Head of caudate nucleus (tissue), 42 donors: Measurements from ENCODE around the gene GRM3.

Experiments used
- DNase-seq, 42 donors: peaks; one replicate each; pipeline versions ENCODE4 v3.0.0 to v3.0.0-alpha.2; 2020 to 2021; ENCODE audit warnings: mixed read lengths in 7 of 42
- intact Hi-C: fragments of 100-400 bp; cut with DNase I; formaldehyde crosslinking; loops from one replicate; pipeline ENCODE4 v1.15.0; 2022

The GRM3 gene

GRCh38 chr7:86775203-86775602 is 131.5 kb downstream of the GRM3 start:
- intact Hi-C loops = no loop called here
- no peak for DNase-seq

DNA sequence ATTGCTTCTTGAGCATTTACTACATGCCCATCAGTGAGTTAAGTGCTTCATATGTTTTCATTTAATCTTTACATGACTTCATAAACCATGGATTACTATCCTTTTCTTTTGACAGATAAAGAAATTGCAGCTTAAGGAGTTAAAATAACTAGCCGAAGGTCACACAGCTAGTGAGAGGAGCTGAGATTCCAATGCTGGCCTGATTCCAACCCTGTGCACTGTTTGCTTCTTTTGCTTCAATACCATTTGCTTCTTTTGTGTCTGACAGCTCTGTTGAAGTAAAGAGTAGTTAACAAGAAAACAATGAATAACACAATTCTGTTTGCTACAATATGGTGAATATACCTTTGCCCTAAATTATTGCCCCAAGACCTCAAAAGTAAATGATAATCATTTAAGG is 132.4 kb downstream of the GRM3 start:
- peak in 13 of 42 donors; percentile 17 to 74 (median 34) for DNase-seq
- intact Hi-C loops = no loop called here

- intact Hi-C loops = no loop called here
- no peak for DNase-seq
Measured at GRCh38 chr7:86778271-86778670, 134.6 kb downstream of the GRM3 start.

- DNase-seq = no peak
- intact Hi-C loops = no loop called here
Measured at GRCh38 chr7:86784765-86785164, 141.1 kb downstream of the GRM3 start.

DNA sequence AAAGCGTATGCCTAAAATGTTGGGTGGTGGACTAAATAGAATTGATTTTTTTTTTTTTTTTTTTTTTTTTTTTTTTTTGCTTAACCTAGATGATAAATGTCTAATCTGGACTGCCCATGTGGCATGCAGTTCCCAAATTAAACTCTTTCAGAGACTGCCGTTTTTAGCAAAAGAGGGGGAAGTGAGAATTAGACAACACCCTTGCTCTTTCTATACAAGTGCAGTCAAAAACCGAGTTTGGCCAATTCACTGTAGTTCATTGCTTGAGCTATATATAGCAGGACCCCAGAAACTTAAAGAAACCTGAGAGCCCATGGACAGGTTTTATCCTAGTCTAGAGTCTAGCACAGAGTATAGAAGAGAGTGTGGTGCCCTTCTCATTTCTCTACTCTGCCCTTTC is 141.9 kb downstream of the GRM3 start:
- intact Hi-C loops = no loop called here
- DNase-seq = peak in 1 of 42 donors; percentile 44

DNA sequence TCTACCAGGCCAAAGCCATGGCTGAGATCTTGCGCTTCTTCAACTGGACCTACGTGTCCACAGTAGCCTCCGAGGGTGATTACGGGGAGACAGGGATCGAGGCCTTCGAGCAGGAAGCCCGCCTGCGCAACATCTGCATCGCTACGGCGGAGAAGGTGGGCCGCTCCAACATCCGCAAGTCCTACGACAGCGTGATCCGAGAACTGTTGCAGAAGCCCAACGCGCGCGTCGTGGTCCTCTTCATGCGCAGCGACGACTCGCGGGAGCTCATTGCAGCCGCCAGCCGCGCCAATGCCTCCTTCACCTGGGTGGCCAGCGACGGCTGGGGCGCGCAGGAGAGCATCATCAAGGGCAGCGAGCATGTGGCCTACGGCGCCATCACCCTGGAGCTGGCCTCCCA is 142.7 kb downstream of the GRM3 start:
- DNase-seq = no peak
- intact Hi-C loops = no loop called here

DNA sequence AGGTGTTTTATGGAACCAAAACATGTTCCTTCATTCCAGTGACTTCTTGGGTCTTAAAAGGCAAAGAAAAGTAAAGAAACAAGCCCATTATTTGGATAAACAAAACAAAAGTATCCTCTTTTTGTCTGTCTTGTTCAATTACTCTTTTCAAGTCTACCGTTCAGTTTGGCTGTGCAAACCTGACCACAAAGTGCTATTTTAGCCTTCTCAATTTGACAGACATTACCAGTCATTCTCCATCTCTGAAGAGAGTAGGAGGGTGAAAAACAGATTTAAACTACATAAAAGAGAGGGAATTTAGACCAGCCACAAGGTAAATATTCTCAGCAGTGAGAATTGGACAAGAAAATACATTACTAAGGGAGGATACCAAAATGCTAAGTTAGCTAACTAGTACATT is 145.2 kb downstream of the GRM3 start:
- intact Hi-C loops = no loop called here
- DNase-seq = no peak

DNA sequence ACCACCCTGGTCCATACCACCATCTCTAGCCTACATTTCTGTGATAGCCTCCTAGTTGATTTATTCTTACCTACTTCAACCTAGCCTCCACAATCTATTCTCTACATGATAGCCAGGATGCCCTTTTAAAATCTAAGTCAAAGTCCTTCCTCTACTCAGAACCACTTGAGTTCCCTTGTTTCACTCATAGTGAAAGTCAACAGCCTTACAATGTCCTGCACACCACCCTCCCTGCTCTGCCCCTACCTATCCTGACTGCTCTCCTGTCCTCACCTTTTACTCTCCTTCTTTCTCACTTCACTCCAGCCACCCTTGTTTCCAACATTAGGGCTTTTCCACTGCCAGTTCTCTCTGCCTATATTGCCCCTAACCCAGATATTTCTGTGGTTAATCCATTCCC is 146.7 kb downstream of the GRM3 start:
- intact Hi-C loops = no loop called here
- DNase-seq = no peak

DNA sequence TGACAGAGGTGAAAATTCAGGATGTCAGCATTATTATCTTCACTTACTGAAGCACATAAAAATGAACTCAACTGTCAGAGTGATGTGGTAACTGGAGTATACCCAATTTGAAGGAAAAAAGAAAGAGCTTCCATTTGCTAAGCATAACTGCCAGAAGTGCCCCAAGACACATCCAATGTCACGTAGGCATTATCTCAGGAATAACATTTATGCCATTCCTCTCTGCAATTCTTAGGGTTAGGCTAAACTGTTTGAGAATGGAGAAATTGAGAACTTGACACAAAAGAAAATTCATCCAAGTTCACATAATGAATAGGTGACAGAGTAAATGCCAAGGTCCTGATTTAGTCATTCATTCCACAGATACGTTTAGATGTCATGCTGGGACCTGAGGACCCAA is 148.6 kb downstream of the GRM3 start:
- DNase-seq = no peak
- intact Hi-C loops = no loop called here

DNA sequence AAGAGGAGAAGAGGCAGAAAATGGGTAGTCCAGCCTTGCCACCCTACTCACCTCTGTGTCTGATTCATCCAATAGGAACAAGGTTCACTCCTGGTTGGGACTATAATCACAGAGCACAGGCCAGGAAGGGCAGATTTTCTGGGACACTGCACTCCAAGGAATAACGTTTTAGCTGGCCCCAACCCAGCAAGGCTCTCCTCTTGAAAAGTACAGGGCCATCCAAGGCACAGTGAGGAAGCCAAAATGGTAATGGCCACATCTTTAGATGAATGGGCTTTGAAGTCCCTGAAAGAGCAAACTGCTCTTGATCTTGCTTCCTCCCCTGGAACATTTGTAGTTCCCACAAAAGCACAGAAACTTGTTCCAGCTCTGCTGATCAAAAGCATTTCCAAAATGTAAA is 149.4 kb downstream of the GRM3 start:
- peak in 10 of 42 donors; percentile 7 to 63 (median 33) for DNase-seq
- intact Hi-C loops = no loop called here

DNA sequence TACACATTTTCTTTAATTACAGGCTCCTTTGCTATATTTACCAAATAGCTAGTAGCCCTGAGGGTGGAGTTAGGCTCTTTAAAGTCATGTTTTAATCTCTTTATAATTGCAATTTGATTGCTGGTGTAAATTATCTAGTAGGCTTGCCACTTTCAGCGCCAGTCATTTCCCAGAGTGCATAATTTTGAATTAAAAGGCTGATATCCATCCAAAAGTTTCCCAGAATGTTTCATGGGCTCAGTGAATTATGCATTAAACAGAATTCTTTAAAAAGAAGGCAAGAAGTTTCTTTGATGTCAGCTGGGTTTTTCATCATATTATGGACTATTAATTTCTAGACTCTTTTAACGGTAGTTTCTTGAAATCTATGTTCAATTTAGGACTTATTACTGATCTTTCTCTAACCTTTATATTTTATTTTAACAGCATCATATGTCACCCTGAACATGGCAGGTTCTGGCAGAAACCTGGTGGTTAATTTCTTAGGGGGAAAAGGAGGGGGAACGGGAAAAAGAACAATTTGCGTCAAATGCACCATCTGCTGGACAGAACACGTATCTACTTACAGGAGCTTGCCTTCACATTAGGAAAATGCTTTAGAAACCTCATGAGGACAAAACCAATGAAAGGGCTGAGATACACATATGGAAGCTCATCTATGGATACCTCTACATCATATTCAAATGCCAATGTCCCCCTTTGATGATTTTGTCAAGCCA is 171.1 kb downstream of the GRM3 start:
- peak in 31 of 42 donors; percentile 6 to 81 (median 42) for DNase-seq
- intact Hi-C loops = no loop called here

GRCh38 chr7:86815556-86815955 is 171.8 kb downstream of the GRM3 start:
- intact Hi-C loops = no loop called here
- DNase-seq = no peak

GRCh38 chr7:86818903-86819302 is 175.2 kb downstream of the GRM3 start:
- DNase-seq = no peak
- intact Hi-C loops = no loop called here

DNA sequence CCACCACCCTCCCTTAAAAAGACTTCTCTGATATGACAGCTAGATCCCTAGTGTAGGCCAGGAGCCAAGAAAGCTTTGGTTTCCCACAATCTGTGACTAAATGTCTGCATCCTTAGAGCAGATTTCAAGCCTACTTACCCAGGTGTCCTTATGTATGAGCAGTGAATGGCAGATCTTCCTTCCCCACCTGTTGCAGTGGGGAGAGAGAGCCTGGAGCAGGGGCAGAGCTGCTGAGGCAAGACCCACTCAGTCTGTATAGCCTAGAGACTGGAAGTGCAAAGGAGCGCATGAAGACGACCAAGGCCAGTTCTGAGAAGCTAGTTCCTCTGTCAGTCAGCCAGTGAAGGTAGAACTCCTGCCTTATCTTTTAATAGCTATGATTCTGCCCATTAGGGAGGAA is 180.1 kb downstream of the GRM3 start:
- DNase-seq = no peak
- intact Hi-C loops = no loop called here

DNA sequence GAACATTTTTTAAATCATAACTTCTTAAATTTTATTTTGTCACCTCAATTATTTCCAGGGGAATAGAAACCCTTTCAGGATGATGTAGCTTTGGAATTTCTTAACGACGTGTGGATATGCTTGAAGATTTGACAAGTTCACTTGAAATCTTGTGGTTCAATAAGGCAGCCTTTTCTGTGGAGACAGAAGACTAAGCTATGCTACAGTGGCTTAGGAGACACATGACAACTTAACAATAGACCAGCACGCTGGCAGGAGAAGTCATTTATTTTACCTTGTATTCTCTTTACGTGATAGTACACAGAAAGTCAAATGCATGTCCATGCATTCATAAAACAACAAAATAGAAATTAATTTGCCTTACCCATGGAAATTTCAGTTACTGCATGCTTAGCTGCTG is 181.6 kb downstream of the GRM3 start:
- intact Hi-C loops = no loop called here
- DNase-seq = no peak

DNA sequence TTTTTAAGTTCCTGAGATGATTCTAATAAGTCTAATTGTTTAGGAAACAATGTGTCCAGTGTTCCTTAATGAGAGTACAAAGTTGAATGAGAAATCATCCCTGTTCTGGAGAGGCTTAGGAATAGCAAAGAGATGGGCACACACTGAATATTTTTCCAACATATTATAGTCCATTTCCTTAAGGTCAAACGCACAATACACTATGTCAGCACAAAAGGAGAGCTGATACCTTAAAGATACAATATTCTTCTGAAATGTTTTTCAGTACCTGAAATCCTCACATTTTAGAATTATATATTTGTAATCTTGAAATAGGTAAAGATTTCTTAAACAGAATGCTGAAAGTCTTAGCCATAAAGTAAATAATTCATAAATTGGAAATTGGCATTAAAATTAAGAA is 183.2 kb downstream of the GRM3 start:
- DNase-seq = no peak
- intact Hi-C loops = no loop called here

GRCh38 chr7:86833360-86833759 is 189.7 kb downstream of the GRM3 start:
- intact Hi-C loops = no loop called here

DNA sequence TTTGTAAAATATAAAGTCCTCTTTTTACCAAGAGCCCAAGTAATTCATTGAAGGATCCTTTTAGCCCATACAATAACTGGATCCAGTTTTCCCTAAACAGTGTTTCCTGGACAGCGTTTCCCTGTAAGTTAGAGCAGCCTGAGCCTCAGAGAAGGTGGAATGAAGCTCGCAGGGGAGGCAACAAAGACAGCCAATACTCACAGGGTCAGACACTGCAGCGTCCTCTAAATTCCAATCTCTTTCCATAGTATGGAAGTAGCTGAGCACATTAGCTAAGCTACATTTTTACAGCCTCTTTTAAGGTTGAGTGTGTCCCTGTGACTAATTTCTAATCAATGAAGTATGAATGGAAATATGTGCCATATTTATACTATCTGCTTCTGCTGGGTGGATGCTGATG is 193.5 kb downstream of the GRM3 start:
- no peak for DNase-seq
- intact Hi-C loops = no loop called here

More at GRCh38 chr7:86833360-86833759, 189.7 kb downstream of the GRM3 start:
- no peak for DNase-seq

DNA sequence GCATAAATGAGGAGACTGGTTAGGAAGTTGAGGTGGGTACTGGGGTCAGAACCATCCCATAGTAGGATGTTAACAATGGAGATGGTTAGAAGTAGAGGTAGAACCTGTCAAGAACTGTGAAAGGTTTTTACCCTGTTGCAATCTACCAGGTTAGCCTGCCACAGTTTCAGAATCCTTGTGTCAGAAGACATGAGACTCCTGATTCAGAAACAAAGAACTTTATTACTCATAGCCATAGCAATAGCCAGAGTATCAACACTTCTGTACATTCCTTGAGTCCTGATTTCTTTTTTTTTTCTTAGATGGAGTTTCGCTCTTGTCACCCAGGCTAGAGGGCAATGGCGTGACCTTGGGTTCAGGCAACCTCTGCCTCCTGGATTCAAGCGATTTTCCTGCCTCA is 200.9 kb downstream of the GRM3 start:
- no peak for DNase-seq
- intact Hi-C loops = no loop called here

DNA sequence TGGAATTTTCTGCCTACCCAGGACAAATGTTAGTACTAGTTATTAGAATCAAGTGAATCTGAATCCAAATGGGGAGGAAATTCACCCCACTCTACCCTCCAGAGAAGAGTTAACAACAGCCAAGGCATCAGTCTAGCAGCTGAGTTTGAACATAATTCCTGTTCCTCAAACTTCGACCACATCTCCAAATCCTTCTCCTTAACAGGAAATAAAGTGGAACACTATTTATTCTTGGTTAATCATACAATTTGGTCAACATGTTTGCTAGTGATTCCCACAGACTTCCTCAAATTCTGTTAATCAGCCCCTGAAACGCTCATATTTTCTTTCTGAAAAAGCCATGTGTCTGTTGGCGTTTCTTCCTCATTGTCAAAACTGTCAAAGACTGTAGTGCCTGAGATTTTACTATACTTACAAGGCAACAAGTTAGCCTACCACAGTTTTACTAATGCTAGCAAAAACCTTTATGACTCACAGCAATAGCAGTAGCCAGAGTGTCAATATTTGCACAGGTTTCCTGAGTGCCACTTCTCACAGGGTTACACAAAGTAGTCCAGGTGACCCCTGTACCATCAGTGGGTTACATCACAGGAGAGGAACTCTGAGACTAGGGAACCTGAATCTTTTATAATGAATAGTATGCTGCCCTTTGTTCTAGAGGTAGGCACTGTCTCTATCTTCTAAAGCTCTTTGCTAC is 202.9 kb downstream of the GRM3 start:
- no peak for DNase-seq
- intact Hi-C loops = no loop called here

DNA sequence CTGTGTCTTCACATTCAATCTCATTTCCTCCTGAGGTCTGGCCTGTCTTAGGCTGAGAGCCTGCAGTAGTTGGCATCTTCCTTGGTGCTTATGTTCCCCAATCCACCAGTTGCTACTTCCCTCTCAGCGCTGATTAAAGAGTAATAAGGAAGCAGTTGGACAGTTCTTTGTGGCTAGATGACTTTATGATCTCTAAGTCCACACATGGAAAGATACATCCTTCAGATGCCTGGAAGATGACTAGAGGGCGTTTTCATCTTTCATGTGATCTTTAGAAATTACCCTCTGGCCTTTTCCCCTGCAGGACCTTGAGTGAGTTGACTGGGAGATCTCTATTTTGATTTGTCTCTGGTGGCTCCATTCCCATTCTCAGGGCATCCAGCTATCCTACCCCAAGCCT is 204.5 kb downstream of the GRM3 start:
- DNase-seq = no peak
- intact Hi-C loops = no loop called here
